ENCODE measurements around the gene RSBN1L.

Gene RSBN1L

DNA sequence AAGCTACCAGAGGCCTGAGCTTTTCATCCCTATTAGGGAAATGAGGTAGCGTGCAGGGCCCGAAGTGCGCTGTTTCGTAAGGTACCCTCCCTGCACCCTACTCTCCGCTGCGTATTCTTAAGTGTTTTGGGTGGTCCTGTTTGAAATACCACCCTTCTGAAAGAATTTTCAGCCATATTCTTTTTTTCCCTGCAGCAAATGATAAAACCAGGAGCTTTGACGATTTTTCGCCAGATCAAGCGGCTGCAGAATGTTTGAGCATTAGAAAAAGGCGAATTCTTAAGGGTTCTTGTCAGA is 1.2 kb downstream of the RSBN1L start:
- TF ChIP-seq TAF1 (IDR thresholded peaks at IDR 0.05; ENCODE audit: borderline replicate concordance, insufficient read depth, low read length) (no peak), REST (IDR thresholded peaks at IDR 0.05; ENCODE audit: insufficient read depth in 1 of 2, low read depth in 2 of 2, low read length in 2 of 2) (no peak), FOXP2 (optimal IDR thresholded peaks at IDR 0.05; ENCODE audit: borderline replicate concordance, extremely low read depth, extremely low read length, insufficient read depth) (no peak), SIN3A (IDR thresholded peaks at IDR 0.05; ENCODE audit: borderline replicate concordance, insufficient read depth, low read length) (no peak), POLR2AphosphoS5 (IDR thresholded peaks at IDR 0.05; ENCODE audit: low read depth, low read length) (no peak)

DNA sequence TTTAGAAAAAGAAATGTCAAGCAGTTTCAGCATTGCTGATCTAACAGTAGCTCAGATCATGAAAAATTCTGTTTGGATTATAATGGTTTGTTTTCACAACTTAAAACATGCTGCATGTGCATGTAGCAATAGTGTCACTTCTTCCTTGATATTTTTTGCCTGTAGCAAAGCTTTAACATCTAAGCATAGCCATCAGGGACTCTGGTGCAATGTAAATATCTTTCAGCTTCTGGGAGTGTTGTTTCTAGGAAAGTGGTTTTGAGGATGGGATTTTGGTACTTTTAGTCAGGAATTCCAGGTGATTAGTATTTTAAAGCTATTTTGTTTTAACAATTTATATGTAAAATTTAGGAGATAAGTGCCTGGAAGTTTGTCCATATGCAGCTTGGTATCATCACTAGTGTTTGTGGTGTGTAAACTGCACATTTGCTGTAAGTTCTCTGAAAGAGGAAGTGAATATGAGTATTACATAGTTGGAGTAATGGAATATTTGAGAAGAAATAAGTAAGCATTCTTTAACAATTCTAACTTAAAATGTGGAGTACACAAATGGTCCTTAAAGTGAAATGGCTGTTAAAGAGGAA is 1.9 kb downstream of the RSBN1L start:
- TF ChIP-seq POLR2AphosphoS5 (IDR thresholded peaks at IDR 0.05; ENCODE audit: low read depth, low read length) (no peak), FOXP2 (optimal IDR thresholded peaks at IDR 0.05; ENCODE audit: borderline replicate concordance, extremely low read depth, extremely low read length, insufficient read depth) (no peak), SIN3A (IDR thresholded peaks at IDR 0.05; ENCODE audit: borderline replicate concordance, insufficient read depth, low read length) (no peak), TAF1 (IDR thresholded peaks at IDR 0.05; ENCODE audit: borderline replicate concordance, insufficient read depth, low read length) (no peak), REST (IDR thresholded peaks at IDR 0.05; ENCODE audit: insufficient read depth in 1 of 2, low read depth in 2 of 2, low read length in 2 of 2) (no peak)

- TF ChIP-seq FOXP2 (optimal IDR thresholded peaks at IDR 0.05; ENCODE audit: borderline replicate concordance, extremely low read depth, extremely low read length, insufficient read depth) (no peak), POLR2AphosphoS5 (IDR thresholded peaks at IDR 0.05; ENCODE audit: low read depth, low read length) (no peak), TAF1 (IDR thresholded peaks at IDR 0.05; ENCODE audit: borderline replicate concordance, insufficient read depth, low read length) (no peak), REST (IDR thresholded peaks at IDR 0.05; ENCODE audit: insufficient read depth in 1 of 2, low read depth in 2 of 2, low read length in 2 of 2) (no peak), SIN3A (IDR thresholded peaks at IDR 0.05; ENCODE audit: borderline replicate concordance, insufficient read depth, low read length) (no peak)
Measured at GRCh38 chr7:77699056-77699455, 2.8 kb downstream of the RSBN1L start.

GRCh38 chr7:77702513-77702912 is 6.3 kb downstream of the RSBN1L start:
- no peak for TF ChIP-seq TAF1 (IDR thresholded peaks at IDR 0.05; ENCODE audit: borderline replicate concordance, insufficient read depth, low read length)
- TF ChIP-seq FOXP2 (optimal IDR thresholded peaks at IDR 0.05; ENCODE audit: borderline replicate concordance, extremely low read depth, extremely low read length, insufficient read depth), result no peak
- no peak for TF ChIP-seq SIN3A (IDR thresholded peaks at IDR 0.05; ENCODE audit: borderline replicate concordance, insufficient read depth, low read length)
- TF ChIP-seq POLR2AphosphoS5 (IDR thresholded peaks at IDR 0.05; ENCODE audit: low read depth, low read length), result no peak
- TF ChIP-seq REST (IDR thresholded peaks at IDR 0.05; ENCODE audit: insufficient read depth in 1 of 2, low read depth in 2 of 2, low read length in 2 of 2), result no peak
